HEK293 (cell line): Measurements from ENCODE around the gene VCL.

ENCODE experiments used
- CTCF ChIA-PET: fragments of 350-600 bp; formaldehyde crosslinking; extraction: SDS; loops from one replicate; lab custom pipeline; 2021; ENCODE audit warnings: antibody characterized with exemption; lab: Yijun Ruan, JAX
- POLR2A ChIA-PET: fragments of 300-600 bp; formaldehyde crosslinking; extraction: SDS; loops from one replicate; lab custom pipeline; 2020; ENCODE audit warnings: antibody characterized with exemption, inconsistent platforms; lab: Yijun Ruan, JAX
- H3K27ac ChIP-seq: fragments of 200-500 bp; sonication (Bioruptor generic); 2 replicates; pipeline ENCODE4 v1.5.1; 2014; ENCODE audit warnings: low read depth, low read length, control low read depth, inconsistent platforms; ENCODE audit errors: extremely low read depth
- H3K36me3 ChIP-seq, 2 experiments: fragments of 200-500 bp in 1 of 2; sonication (Bioruptor generic) in 1 of 2; 1 replicate in 1 of 2; 2 replicates in 1 of 2; pipeline ENCODE4 v1.5.1; 2014 to 2017; ENCODE audit warnings: inconsistent platforms in 2 of 2, low read length in 2 of 2; ENCODE audit not compliant: control insufficient read depth in 2 of 2, insufficient read depth in 1 of 2
- H3K4me1 ChIP-seq: fragments of 200-500 bp; sonication (Bioruptor generic); 2 replicates; pipeline ENCODE4 v1.5.1; 2014; ENCODE audit warnings: mild to moderate bottlenecking, low read length, inconsistent platforms; ENCODE audit not compliant: control insufficient read depth, insufficient read depth
- H3K4me3 ChIP-seq: 2 replicates; pipeline ENCODE4 v1.5.1; 2011; ENCODE audit warnings: low read depth, mild to moderate bottlenecking, control low read depth, low read length, moderate library complexity
- H3K9me3 ChIP-seq: fragments of 200-500 bp; sonication (Bioruptor generic); 2 replicates; pipeline ENCODE4 v1.5.1; 2014; ENCODE audit warnings: low read depth, low read length, inconsistent platforms; ENCODE audit not compliant: control insufficient read depth, insufficient read depth
- GLI2 ChIP-seq: fragments of 450-650 bp; formaldehyde crosslinking; IDR thresholded peaks from 2 replicates; pipeline ENCODE4; 2017; ENCODE audit warnings: missing biosample characterization, missing genetic modification characterization, low read depth, borderline replicate concordance
- IKZF3 ChIP-seq: fragments of 450-650 bp; IDR thresholded peaks from 2 replicates; pipeline ENCODE4 v1.5.0; 2018; ENCODE audit warnings: missing biosample characterization, mild to moderate bottlenecking, missing genetic modification characterization, moderate library complexity
- PRDM1 ChIP-seq: fragments of 450-650 bp; formaldehyde crosslinking; IDR thresholded peaks from 2 replicates; pipeline ENCODE4; 2016; ENCODE audit warnings: missing biosample characterization, missing genetic modification characterization
- TRIM28 ChIP-seq: IDR thresholded peaks from 2 replicates; pipeline ENCODE4 v1.6.1; 2011; ENCODE audit warnings: low read length, control low read depth, borderline replicate concordance
- ZNF146 ChIP-seq: fragments of 450-650 bp; formaldehyde crosslinking; IDR thresholded peaks from 2 replicates; pipeline ENCODE4 v1.5.1; 2016; ENCODE audit warnings: missing biosample characterization, missing genetic modification characterization
- ZNF26 ChIP-seq: fragments of 450-650 bp; formaldehyde crosslinking; IDR thresholded peaks from 2 replicates; pipeline ENCODE4 v1.5.1; 2016; ENCODE audit warnings: missing biosample characterization, missing genetic modification characterization
- ZNF274 ChIP-seq, 2 experiments: fragments of 200-500 bp in 1 of 2; fragments of 450-650 bp in 1 of 2; sonication (Bioruptor generic) in 1 of 2; formaldehyde crosslinking in 1 of 2; IDR thresholded peaks; 2 replicates each; pipeline versions ENCODE4 v1.5.1 to v1.6.1; 2014 to 2016; ENCODE audit warnings: borderline replicate concordance in 1 of 2, inconsistent platforms in 1 of 2, low read length in 1 of 2, missing biosample characterization in 1 of 2, missing genetic modification characterization in 1 of 2
- ZNF362 ChIP-seq: fragments of 450-650 bp; formaldehyde crosslinking; IDR thresholded peaks from 2 replicates; pipeline ENCODE4 v1.5.1; 2016; ENCODE audit warnings: missing biosample characterization, missing genetic modification characterization
- ZNF501 ChIP-seq: fragments of 450-650 bp; formaldehyde crosslinking; IDR thresholded peaks from 2 replicates; pipeline ENCODE4 v1.5.1; 2016; ENCODE audit warnings: missing biosample characterization, missing genetic modification characterization
- ZNF518A ChIP-seq: fragments of 450-650 bp; formaldehyde crosslinking; conservative IDR thresholded peaks from 2 replicates; pipeline ENCODE4 v1.5.1; 2016; ENCODE audit warnings: low read depth, missing biosample characterization, missing genetic modification characterization
- ZNF555 ChIP-seq: fragments of 450-650 bp; formaldehyde crosslinking; conservative IDR thresholded peaks from 2 replicates; pipeline ENCODE4 v1.5.1; 2017; ENCODE audit warnings: missing biosample characterization, mild to moderate bottlenecking, missing genetic modification characterization, inconsistent platforms
- ZNF558 ChIP-seq: fragments of 450-650 bp; formaldehyde crosslinking; IDR thresholded peaks from 2 replicates; pipeline ENCODE4 v1.5.1; 2016; ENCODE audit warnings: missing biosample characterization, missing genetic modification characterization
- ZNF777 ChIP-seq: fragments of 450-650 bp; formaldehyde crosslinking; IDR thresholded peaks from 2 replicates; pipeline ENCODE4 v1.5.1; 2017; ENCODE audit warnings: missing biosample characterization, missing genetic modification characterization, borderline replicate concordance
- ZSCAN23 ChIP-seq: fragments of 450-650 bp; formaldehyde crosslinking; IDR thresholded peaks from 2 replicates; pipeline ENCODE4 v1.5.1; 2016; ENCODE audit warnings: missing biosample characterization, missing genetic modification characterization
- ZXDB ChIP-seq: fragments of 450-650 bp; formaldehyde crosslinking; IDR thresholded peaks from 2 replicates; pipeline ENCODE4 v1.5.1; 2016; ENCODE audit warnings: missing biosample characterization, missing genetic modification characterization
- TF ChIP-seq, protein P1 (sequence below): fragments of 450-650 bp; formaldehyde crosslinking; IDR thresholded peaks from 2 replicates; pipeline ENCODE4 v1.5.1; 2016; ENCODE audit warnings: missing biosample characterization, missing genetic modification characterization, borderline replicate concordance

The VCL gene

DNA sequence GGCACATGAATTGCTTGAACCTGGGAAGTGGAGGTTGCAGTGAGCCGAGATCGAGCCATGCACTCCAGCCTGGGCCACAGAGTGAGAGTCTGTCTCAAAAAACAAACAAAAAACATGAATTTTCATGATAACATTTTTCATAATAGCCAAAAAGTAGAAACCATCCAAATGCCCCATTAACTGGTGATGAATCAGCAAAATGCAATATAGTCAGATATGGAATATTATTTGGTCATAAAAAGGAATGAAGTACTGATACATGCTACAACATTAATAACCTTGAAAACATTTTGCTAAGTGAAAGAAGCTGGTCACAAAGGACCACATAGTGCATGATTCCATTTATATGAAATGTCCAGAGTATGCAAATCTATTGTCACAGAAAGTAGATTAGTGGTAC, 24.5 kb upstream of the VCL start:
- TF ChIP-seq ZNF146 (tag by site-specific recombination) (peak; percentile 55), ZNF518A (tag by site-specific recombination) (no peak)
- H3K36me3 ChIP-seq: no peaks in the 10 kb centered on the region
- no peaks in the 10 kb centered on the region for H3K4me1 ChIP-seq
- POLR2A ChIA-PET: no interaction called here
- H3K4me3 ChIP-seq: no peak overlapping the region
- H3K9me3 ChIP-seq: no peaks in the 10 kb centered on the region
- CTCF ChIA-PET: no interaction called here
- H3K27ac ChIP-seq: no peak overlapping the region

- POLR2A ChIA-PET: interaction anchor here (1.0 to 1.1 kb wide), 2 partner anchors 23 to 37 kb away, joined by 3 to 4 read pairs; partner anchors contain the start of gene VCL
- H3K4me1 ChIP-seq: no peaks in the 10 kb centered on the region
- no peak overlapping the region for H3K4me3 ChIP-seq
- no peak overlapping the region for H3K27ac ChIP-seq
- no peaks in the 10 kb centered on the region for H3K9me3 ChIP-seq
- H3K36me3 ChIP-seq: no peaks in the 10 kb centered on the region
- no peak for TF ChIP-seq ZNF555 (tag by site-specific recombination)
- CTCF ChIA-PET: no interaction called here
Measured at GRCh38 chr10:73974309-73974946, 23.5 kb upstream of the VCL start.

DNA sequence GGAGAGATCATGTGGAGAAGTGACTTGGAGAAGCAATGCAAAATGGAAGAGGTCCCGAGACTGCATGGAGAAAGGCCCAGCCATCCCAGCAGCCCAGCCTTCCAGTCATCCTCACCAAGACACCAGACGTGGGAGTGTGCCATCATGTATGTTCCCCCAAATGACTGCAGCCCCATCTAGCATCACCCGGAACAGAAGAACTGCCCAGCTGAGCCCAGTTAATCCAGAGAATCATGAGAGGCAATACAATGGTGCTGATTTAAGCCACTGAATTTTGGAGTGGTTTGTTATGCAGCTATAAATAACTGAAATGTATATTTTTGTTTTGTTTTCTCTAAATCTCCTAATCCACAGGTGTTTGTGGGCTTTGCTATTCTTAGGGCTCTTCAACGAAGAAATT, 22.5 kb upstream of the VCL start:
- Histone ChIP-seq H3K4me1 (no peaks in the 10 kb centered on the region), H3K27ac (no peak overlapping the region), H3K9me3 (no peaks in the 10 kb centered on the region), H3K4me3 (no peak overlapping the region), H3K36me3 (no peaks in the 10 kb centered on the region)
- ChIA-PET CTCF (interaction anchor here (0.7 kb wide), 1 partner anchor 14 kb away, joined by 3 read pairs; no protein-coding TSS in a partner anchor), POLR2A (no interaction called here)
- TF ChIP-seq TRIM28: peak; percentile 13; the same call in 1 of the 2 replicates
- no peak for TF ChIP-seq ZNF26 (tag by site-specific recombination)

DNA sequence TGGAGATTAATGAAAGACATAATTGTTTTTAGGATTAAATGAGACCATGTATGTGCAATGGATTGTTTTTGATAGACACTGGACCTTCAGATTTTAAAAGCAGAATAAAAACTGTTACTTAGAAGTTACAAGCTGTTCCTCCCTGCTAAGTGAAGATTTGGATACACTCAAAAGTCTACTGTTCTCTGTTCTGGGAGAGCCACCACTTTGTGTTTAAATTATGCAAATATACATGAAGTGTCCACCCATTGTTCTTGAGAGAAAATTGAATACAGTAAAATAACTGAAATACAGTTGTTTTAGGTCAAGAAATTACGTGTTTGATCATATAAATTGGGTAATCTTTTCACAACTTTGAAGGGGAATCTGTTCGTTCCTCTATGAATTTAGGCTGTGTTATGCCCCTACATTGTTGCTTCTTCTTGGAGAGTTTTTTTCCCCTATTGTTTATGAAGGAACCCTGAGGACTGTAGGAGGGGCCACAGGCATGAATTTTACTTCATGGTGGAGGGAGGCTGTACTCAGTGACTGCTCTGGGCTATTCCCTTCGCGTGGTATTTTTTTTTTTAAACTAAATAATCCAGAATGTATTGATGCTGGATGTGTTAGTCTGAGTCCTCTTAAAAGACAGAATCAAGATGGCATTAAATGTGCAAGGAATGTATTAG, 18.6 kb upstream of the VCL start:
- no peak overlapping the region for H3K27ac ChIP-seq
- TF ChIP-seq ZSCAN23 (tag by site-specific recombination) (no peak), GLI2 (tag by site-specific recombination) (no peak), ZNF558 (no peak), PRDM1 (tag by site-specific recombination) (no peak), ZNF274 (IDR thresholded peaks at IDR 0.05; ENCODE audit: low read length) (no peak), ZNF274 (tag by site-specific recombination; IDR thresholded peaks at IDR 0.05; ENCODE audit: borderline replicate concordance) (no peak), ZNF501 (tag by site-specific recombination) (no peak), ZNF777 (tag by site-specific recombination) (no peak), ZNF362 (no peak), ZXDB (tag by site-specific recombination) (no peak), IKZF3 (no peak)
- TF ChIP-seq, protein P1, sequence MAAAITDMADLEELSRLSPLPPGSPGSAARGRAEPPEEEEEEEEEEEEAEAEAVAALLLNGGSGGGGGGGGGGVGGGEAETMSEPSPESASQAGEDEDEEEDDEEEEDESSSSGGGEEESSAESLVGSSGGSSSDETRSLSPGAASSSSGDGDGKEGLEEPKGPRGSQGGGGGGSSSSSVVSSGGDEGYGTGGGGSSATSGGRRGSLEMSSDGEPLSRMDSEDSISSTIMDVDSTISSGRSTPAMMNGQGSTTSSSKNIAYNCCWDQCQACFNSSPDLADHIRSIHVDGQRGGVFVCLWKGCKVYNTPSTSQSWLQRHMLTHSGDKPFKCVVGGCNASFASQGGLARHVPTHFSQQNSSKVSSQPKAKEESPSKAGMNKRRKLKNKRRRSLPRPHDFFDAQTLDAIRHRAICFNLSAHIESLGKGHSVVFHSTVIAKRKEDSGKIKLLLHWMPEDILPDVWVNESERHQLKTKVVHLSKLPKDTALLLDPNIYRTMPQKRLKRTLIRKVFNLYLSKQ (tag by site-specific recombination): no peak

More for the DNA sequence above, 18.6 kb upstream of the VCL start:
- no peaks in the 10 kb centered on the region for H3K4me1 ChIP-seq
- CTCF ChIA-PET: no interaction called here
- no peak overlapping the region for H3K4me3 ChIP-seq
- H3K36me3 ChIP-seq: no peaks in the 10 kb centered on the region
- no peaks in the 10 kb centered on the region for H3K9me3 ChIP-seq
- POLR2A ChIA-PET: no interaction called here
